HG03025 (cell line): Measurements from ENCODE around the gene TMEM134.
"Not testable (repeated sequence)": the region's sequence is repeated elsewhere in the genome, so short reads cannot be mapped to it uniquely, and the experiment has no call there.

Experiments used
- ATAC-seq: cut with Tn5 transposase; IDR thresholded peaks from one replicate; pipeline ENCODE4 v1.9.1; 2021; ENCODE audit warnings: mild to moderate bottlenecking, moderate library complexity; ENCODE audit not compliant: unreplicated experiment, low FRiP score

TMEM134 gene

GRCh38 chr11:67468759-67469507 is at the start of gene TMEM134:
TMEM134 (minus strand) TSS chr11:67469251; CDS start chr11:67469192, 59 bp downstream.
- ATAC-seq = peak; percentile 46

GRCh38 chr11:67517784-67518552 is 48.9 kb upstream of the TMEM134 start:
- no peak for ATAC-seq

- no peak for ATAC-seq
Measured at GRCh38 chr11:67516806-67517205, 47.8 kb upstream of the TMEM134 start.

- no peak for ATAC-seq
Measured at GRCh38 chr11:67514116-67514515, 45.1 kb upstream of the TMEM134 start.

- not testable (repeated sequence) for ATAC-seq
Measured at GRCh38 chr11:67511558-67511957, 42.5 kb upstream of the TMEM134 start.

GRCh38 chr11:67510023-67510345 is 40.9 kb upstream of the TMEM134 start:
- no peak for ATAC-seq

- ATAC-seq = peak; percentile 32
Measured at GRCh38 chr11:67508486-67509121, 39.6 kb upstream of the TMEM134 start.

GRCh38 chr11:67507864-67508485 is 38.9 kb upstream of the TMEM134 start, which contains the start of gene CDK2AP2:
CDK2AP2 (minus strand) TSS chr11:67508162; CDS start chr11:67508082, 80 bp downstream.
- peak; percentile 65 for ATAC-seq

- no peak for ATAC-seq
Measured at GRCh38 chr11:67507242-67507863, 38.3 kb upstream of the TMEM134 start.

GRCh38 chr11:67506426-67507051 is 37.5 kb upstream of the TMEM134 start:
- no peak for ATAC-seq

- no peak for ATAC-seq
Measured at GRCh38 chr11:67505605-67506396, 36.8 kb upstream of the TMEM134 start.

GRCh38 chr11:67504950-67505581 is 36.0 kb upstream of the TMEM134 start, which contains the start of gene PITPNM1:
PITPNM1 (minus strand) TSS chr11:67505363; CDS start chr11:67504180, 1,183 bp downstream.
- ATAC-seq = no peak

- no peak for ATAC-seq
Measured at GRCh38 chr11:67504005-67504949, 35.2 kb upstream of the TMEM134 start.

GRCh38 chr11:67503119-67504004 is 34.3 kb upstream of the TMEM134 start:
- no peak for ATAC-seq

- no peak for ATAC-seq
Measured at GRCh38 chr11:67502328-67502979, 33.4 kb upstream of the TMEM134 start.

- ATAC-seq = no peak
Measured at GRCh38 chr11:67501854-67502253, 32.8 kb upstream of the TMEM134 start.
